Skeletal muscle tissue (tissue), 4 donors: ENCODE measurements around the gene PLEKHG4. TPM values are rescaled to one million over a fixed set of nuclear protein-coding genes. Genes with fewer than 3 reads are reported as not detected.

Source experiments
- H3K27ac ChIP-seq: one replicate; pipeline ENCODE4 v1.7.0; 2013; ENCODE audit warnings: mild to moderate bottlenecking, low read depth, low read length, inconsistent platforms
- H3K27me3 ChIP-seq, 3 donors: one replicate each; pipeline ENCODE4 v1.7.0; 2013; ENCODE audit warnings: low read length in 3 of 3; ENCODE audit not compliant: control insufficient read depth in 3 of 3, insufficient read depth in 3 of 3
- H3K36me3 ChIP-seq, 3 donors: one replicate each; pipeline ENCODE4 v1.7.0; 2013; ENCODE audit warnings: low read length in 3 of 3; ENCODE audit not compliant: control insufficient read depth in 3 of 3, insufficient read depth in 3 of 3
- H3K4me1 ChIP-seq, 3 donors: one replicate each; pipeline ENCODE4 v1.7.0; 2013; ENCODE audit warnings: low read length in 3 of 3, mild to moderate bottlenecking in 3 of 3; ENCODE audit not compliant: control insufficient read depth in 3 of 3, insufficient read depth in 3 of 3
- H3K4me3 ChIP-seq, 3 donors: one replicate each; pipeline ENCODE4 v1.7.0; 2013; ENCODE audit warnings: low read length in 3 of 3
- H3K9ac ChIP-seq, 3 donors: one replicate each; pipeline ENCODE4 v1.7.0; 2013; ENCODE audit warnings: low read length in 3 of 3, mild to moderate bottlenecking in 3 of 3, moderate library complexity in 2 of 3, low read depth in 1 of 3
- H3K9me3 ChIP-seq, 3 donors: one replicate each; pipeline ENCODE4 v1.7.0; 2013; ENCODE audit warnings: low read length in 3 of 3; ENCODE audit not compliant: control insufficient read depth in 3 of 3
- total RNA-seq: library from RNA; depleted of rRNA; stranded (reverse); fragments of >200 nt; gene quantifications from one replicate; pipeline ENCODE4 v1.2.3, GENCODE V29; 2014
- donor health status: Osteomylitis.

The PLEKHG4 gene
- total RNA-seq, 1 donor from 2014 or later, result 7.3 TPM

- H3K27me3 ChIP-seq, result no peaks in the 10 kb centered on the region
- no peak overlapping the region for H3K4me3 ChIP-seq
- no peak overlapping the region for H3K9ac ChIP-seq
- H3K9me3 ChIP-seq, result no peaks in the 10 kb centered on the region
- peak overlapping the region; percentile 52 for H3K27ac ChIP-seq
- H3K4me1 ChIP-seq, result peaks cover 0 to 16% (median 14%) of the 10 kb centered on the region in 3 donors
- no peaks in the 10 kb centered on the region for H3K36me3 ChIP-seq
These were observed 1.9 kb upstream of the PLEKHG4 start for GRCh38 chr16:67277294-67277998.

GRCh38 chr16:67277999-67278772, 1.1 kb upstream of the PLEKHG4 start:
- no peaks in the 10 kb centered on the region for H3K9me3 ChIP-seq
- peak overlapping the region; percentile 52 to 61 (median 58) for H3K4me3 ChIP-seq
- no peaks in the 10 kb centered on the region for H3K36me3 ChIP-seq
- peak overlapping the region; percentile 52 for H3K27ac ChIP-seq
- no peaks in the 10 kb centered on the region for H3K27me3 ChIP-seq
- peaks cover 0 to 16% (median 14%) of the 10 kb centered on the region in 3 donors for H3K4me1 ChIP-seq
- peak overlapping the region; percentile 27 to 54 (median 38) for H3K9ac ChIP-seq

GRCh38 chr16:67278773-67279295, 498 bp upstream of the PLEKHG4 start:
- peak overlapping the region; percentile 52 for H3K27ac ChIP-seq
- H3K9ac ChIP-seq, result peak overlapping the region; percentile 27 to 54 (median 38)

GRCh38 chr16:67280090-67281015, 1.0 kb downstream of the PLEKHG4 start:
- no peaks in the 10 kb centered on the region for H3K9me3 ChIP-seq
- no peaks in the 10 kb centered on the region for H3K36me3 ChIP-seq
- no peak overlapping the region for H3K27ac ChIP-seq
- no peaks in the 10 kb centered on the region for H3K27me3 ChIP-seq
- H3K4me1 ChIP-seq, result peaks cover 0 to 20% (median 17%) of the 10 kb centered on the region in 3 donors
- peak overlapping the region in 1 of 3 donors; percentile 45 for H3K9ac ChIP-seq
- H3K4me3 ChIP-seq, result peak overlapping the region in 1 of 3 donors; percentile 54

More at GRCh38 chr16:67278773-67279295, 498 bp upstream of the PLEKHG4 start:
- Histone ChIP-seq H3K9me3 (no peaks in the 10 kb centered on the region), H3K4me3 (peak overlapping the region; percentile 52 to 61 (median 58)), H3K27me3 (no peaks in the 10 kb centered on the region), H3K36me3 (no peaks in the 10 kb centered on the region), H3K4me1 (peaks cover 0 to 16% (median 14%) of the 10 kb centered on the region in 3 donors)

GRCh38 chr16:67281536-67282446, 2.5 kb downstream of the PLEKHG4 start:
- peaks cover 0 to 20% (median 15%) of the 10 kb centered on the region in 3 donors for H3K4me1 ChIP-seq
- H3K9me3 ChIP-seq, result no peaks in the 10 kb centered on the region
- no peak overlapping the region for H3K27ac ChIP-seq
- H3K36me3 ChIP-seq, result no peaks in the 10 kb centered on the region
- no peak overlapping the region for H3K4me3 ChIP-seq
- no peaks in the 10 kb centered on the region for H3K27me3 ChIP-seq
- no peak overlapping the region for H3K9ac ChIP-seq

- Histone ChIP-seq H3K27ac (no peak overlapping the region), H3K27me3 (no peaks in the 10 kb centered on the region), H3K4me1 (peaks cover 0 to 19% (median 14%) of the 10 kb centered on the region in 3 donors), H3K4me3 (no peak overlapping the region), H3K36me3 (no peaks in the 10 kb centered on the region), H3K9me3 (no peaks in the 10 kb centered on the region), H3K9ac (no peak overlapping the region)
These were observed 3.1 kb downstream of the PLEKHG4 start for GRCh38 chr16:67282447-67282805.

GRCh38 chr16:67283039-67283825, 3.9 kb downstream of the PLEKHG4 start:
- H3K4me3 ChIP-seq, result no peak overlapping the region
- no peak overlapping the region for H3K27ac ChIP-seq
- no peaks in the 10 kb centered on the region for H3K9me3 ChIP-seq
- H3K27me3 ChIP-seq, result no peaks in the 10 kb centered on the region
- H3K9ac ChIP-seq, result no peak overlapping the region
- no peaks in the 10 kb centered on the region for H3K36me3 ChIP-seq
- peaks cover 0 to 12% (median 11%) of the 10 kb centered on the region in 3 donors for H3K4me1 ChIP-seq

GRCh38 chr16:67283826-67284555, 4.7 kb downstream of the PLEKHG4 start:
- Histone ChIP-seq H3K27ac (no peak overlapping the region), H3K27me3 (no peaks in the 10 kb centered on the region), H3K36me3 (no peaks in the 10 kb centered on the region), H3K4me1 (peaks cover 0 to 7% (median 5%) of the 10 kb centered on the region in 3 donors), H3K9me3 (no peaks in the 10 kb centered on the region), H3K4me3 (no peak overlapping the region), H3K9ac (peak overlapping the region in 1 of 3 donors; percentile 45)
